Measurements from ENCODE around the gene HOXD13.

The HOXD13 gene

GRCh38 chr2:176130957-176131847, 38.7 kb downstream of the HOXD13 start:
- DNase-seq (ENCODE audit: low spot score): no peak
- TF ChIP-seq, protein P1, sequence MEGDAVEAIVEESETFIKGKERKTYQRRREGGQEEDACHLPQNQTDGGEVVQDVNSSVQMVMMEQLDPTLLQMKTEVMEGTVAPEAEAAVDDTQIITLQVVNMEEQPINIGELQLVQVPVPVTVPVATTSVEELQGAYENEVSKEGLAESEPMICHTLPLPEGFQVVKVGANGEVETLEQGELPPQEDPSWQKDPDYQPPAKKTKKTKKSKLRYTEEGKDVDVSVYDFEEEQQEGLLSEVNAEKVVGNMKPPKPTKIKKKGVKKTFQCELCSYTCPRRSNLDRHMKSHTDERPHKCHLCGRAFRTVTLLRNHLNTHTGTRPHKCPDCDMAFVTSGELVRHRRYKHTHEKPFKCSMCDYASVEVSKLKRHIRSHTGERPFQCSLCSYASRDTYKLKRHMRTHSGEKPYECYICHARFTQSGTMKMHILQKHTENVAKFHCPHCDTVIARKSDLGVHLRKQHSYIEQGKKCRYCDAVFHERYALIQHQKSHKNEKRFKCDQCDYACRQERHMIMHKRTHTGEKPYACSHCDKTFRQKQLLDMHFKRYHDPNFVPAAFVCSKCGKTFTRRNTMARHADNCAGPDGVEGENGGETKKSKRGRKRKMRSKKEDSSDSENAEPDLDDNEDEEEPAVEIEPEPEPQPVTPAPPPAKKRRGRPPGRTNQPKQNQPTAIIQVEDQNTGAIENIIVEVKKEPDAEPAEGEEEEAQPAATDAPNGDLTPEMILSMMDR (IDR thresholded peaks at IDR 0.05; ENCODE audit: extremely low read depth, insufficient read depth, missing control alignments): no peak
- in situ Hi-C loops (cut with MboI; ENCODE audit: low pct_unique_long_range_greater_than_20kb, low sequenced_read_pairs, unreplicated experiment): no loop called here

- in situ Hi-C loops (cut with MboI; ENCODE audit: low pct_unique_long_range_greater_than_20kb, low sequenced_read_pairs, unreplicated experiment): no loop called here
- no peak for DNase-seq (ENCODE audit: low spot score)
- TF ChIP-seq, protein P1 (IDR thresholded peaks at IDR 0.05; ENCODE audit: extremely low read depth, insufficient read depth, missing control alignments): no peak
These were observed 39.3 kb downstream of the HOXD13 start for GRCh38 chr2:176131848-176132158.

DNA sequence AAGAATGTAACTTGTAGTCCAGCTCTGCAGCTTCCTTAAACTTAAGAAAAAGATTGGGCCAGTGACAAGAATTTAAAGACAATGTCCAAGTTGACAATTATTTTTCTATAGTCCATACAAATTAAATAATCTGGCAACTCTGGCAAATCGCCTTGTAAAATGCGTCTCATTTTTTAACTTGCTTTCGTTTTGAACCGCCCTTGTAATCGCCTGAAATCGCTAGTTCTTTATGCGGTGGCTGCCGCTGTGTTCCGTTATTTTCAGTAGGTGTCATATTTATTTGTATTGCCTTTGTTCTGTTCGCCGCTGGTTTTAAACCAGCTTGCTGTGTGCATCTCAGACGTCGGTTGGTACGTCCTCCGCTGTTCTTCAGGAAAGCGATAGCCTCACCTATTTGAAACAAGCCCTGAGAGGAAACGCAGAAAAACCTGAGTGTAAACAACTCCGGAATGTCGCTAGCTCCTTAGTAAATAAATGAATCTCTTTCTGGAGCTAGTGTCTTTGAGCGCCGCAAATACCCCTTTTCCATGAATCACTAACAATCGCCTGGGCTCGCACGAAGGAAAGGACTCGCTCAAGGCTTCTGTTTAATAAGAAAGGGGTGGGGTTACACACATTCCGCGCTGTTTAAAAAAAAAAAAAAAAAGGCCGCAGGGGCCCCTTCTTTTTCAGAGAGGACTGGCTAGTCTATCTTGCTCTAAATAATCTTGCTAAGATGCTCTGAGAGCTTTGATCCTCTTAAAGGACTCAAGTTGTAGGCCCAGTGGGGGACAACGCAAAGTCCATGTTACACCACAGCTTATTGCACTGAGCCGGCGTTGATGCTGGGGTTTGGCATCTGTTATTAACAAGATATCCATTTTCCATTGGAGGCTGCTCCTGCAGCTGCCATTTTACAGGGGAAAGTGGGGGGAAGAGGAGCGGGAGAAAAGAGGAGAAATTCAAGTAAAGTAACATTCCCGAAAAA, 40.0 kb downstream of the HOXD13 start:
- in situ Hi-C loops (cut with MboI; ENCODE audit: low pct_unique_long_range_greater_than_20kb, low sequenced_read_pairs, unreplicated experiment): no loop called here

GRCh38 chr2:176133389-176133788, 40.9 kb downstream of the HOXD13 start:
- TF ChIP-seq, protein P1 (IDR thresholded peaks at IDR 0.05; ENCODE audit: extremely low read depth, insufficient read depth, missing control alignments): no peak
- in situ Hi-C loops (cut with MboI; ENCODE audit: low pct_unique_long_range_greater_than_20kb, low sequenced_read_pairs, unreplicated experiment): no loop called here
- DNase-seq (ENCODE audit: low spot score): no peak

More for the DNA sequence above, 40.0 kb downstream of the HOXD13 start:
- no peak for DNase-seq (ENCODE audit: low spot score)
- TF ChIP-seq, protein P1 (IDR thresholded peaks at IDR 0.05; ENCODE audit: extremely low read depth, insufficient read depth, missing control alignments): no peak

DNA sequence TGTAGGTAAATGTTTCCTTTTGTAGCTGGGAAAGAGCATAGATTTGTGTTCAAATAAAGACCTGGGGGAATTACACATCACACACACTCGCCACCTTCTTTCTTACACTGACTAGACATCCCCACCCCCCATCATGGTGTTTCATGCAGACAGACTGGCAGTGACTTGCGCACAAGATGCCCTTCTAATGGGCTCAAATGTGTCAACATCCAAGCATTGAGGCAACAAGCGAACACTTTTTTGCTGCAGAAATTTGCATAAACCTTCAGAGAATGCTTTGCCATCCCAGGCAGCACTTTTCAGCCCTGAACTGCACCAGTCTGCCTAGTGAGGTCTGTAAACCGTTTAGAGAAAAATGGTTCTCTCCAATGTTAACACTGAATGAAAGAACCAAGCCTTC, 41.5 kb downstream of the HOXD13 start:
- TF ChIP-seq, protein P1 (IDR thresholded peaks at IDR 0.05; ENCODE audit: extremely low read depth, insufficient read depth, missing control alignments): no peak
- DNase-seq (ENCODE audit: low spot score): no peak
- in situ Hi-C loops (cut with MboI; ENCODE audit: low pct_unique_long_range_greater_than_20kb, low sequenced_read_pairs, unreplicated experiment): no loop called here

- in situ Hi-C loops (cut with MboI; ENCODE audit: low pct_unique_long_range_greater_than_20kb, low sequenced_read_pairs, unreplicated experiment): loop anchor here (5.0 kb wide), 1 partner anchor 502 kb away; no protein-coding TSS in a partner anchor
- TF ChIP-seq, protein P1 (IDR thresholded peaks at IDR 0.05; ENCODE audit: extremely low read depth, insufficient read depth, missing control alignments): no peak
- DNase-seq (ENCODE audit: low spot score): no peak
These were observed 42.5 kb downstream of the HOXD13 start for GRCh38 chr2:176135035-176135440.

Data from GM13977 (cell line).